Measurements from ENCODE around the gene LSM7. TPM values are rescaled to one million over a fixed set of nuclear protein-coding genes. Genes with fewer than 3 reads are reported as not detected.

LSM7 gene
- total and polyA plus RNA-seq, 9 of the 15 experiments (the other 6 are each of a cell fraction or from before 2014, with no cell fraction given), result 40.5 to 690 (median 265) TPM

- peak; percentile 76; the same call in 1 of the 2 replicates for TF ChIP-seq TFAP4 (CRISPR knock-in tag; IDR thresholded peaks at IDR 0.05; ENCODE audit: borderline replicate concordance)
- TF ChIP-seq ZNF263 (CRISPR knock-in tag; IDR thresholded peaks at IDR 0.05; ENCODE audit: borderline replicate concordance), result no peak
- peak; percentile 98 for TF ChIP-seq MYC (IDR thresholded peaks at IDR 0.05; ENCODE audit: low read depth, low read length)
- peak; percentile 80; the same call in 1 of the 2 replicates for TF ChIP-seq MYC (CRISPR knock-in tag; IDR thresholded peaks at IDR 0.05; ENCODE audit: borderline replicate concordance, low read depth)
- no peak for TF ChIP-seq TAF15 (IDR thresholded peaks at IDR 0.05; ENCODE audit: low read depth, low read length)
- no peak for TF ChIP-seq EP300 (IDR thresholded peaks at IDR 0.05; ENCODE audit: low read length)
- no peak for TF ChIP-seq GTF2A2 (tag; IDR thresholded peaks at IDR 0.05)
- TF ChIP-seq MTA2 (IDR thresholded peaks at IDR 0.05; ENCODE audit: low read depth), result peak; percentile 27; the same call in 1 of the 2 replicates
- TF ChIP-seq THRB (CRISPR knock-in tag; conservative IDR thresholded peaks at IDR 0.05), result no peak
- TF ChIP-seq MITF (IDR thresholded peaks at IDR 0.05), result 0 out of 2 replicates have a peak, but pooled peaks have one; percentile 6
- TF ChIP-seq GABPB1 (CRISPR knock-in tag; IDR thresholded peaks at IDR 0.05), result peak; percentile 62
- no peak for TF ChIP-seq ZNF764 (CRISPR knock-in tag; IDR thresholded peaks at IDR 0.05; ENCODE audit: low read depth)
- no peak for TF ChIP-seq ZNF436 (CRISPR knock-in tag; IDR thresholded peaks at IDR 0.05)
- TF ChIP-seq SIN3B (IDR thresholded peaks at IDR 0.05; ENCODE audit: low read depth), result peak; percentile 68; the same call in 1 of the 2 replicates
- no peak for TF ChIP-seq KLF10 (CRISPR knock-in tag; IDR thresholded peaks at IDR 0.05)
- TF ChIP-seq CCNT2 (IDR thresholded peaks at IDR 0.05; ENCODE audit: borderline replicate concordance, extremely low read depth, insufficient read length, low read depth, low read length), result peak; percentile 80
- peak; percentile 55; the same call in 1 of the 2 replicates for TF ChIP-seq ATF7 (IDR thresholded peaks at IDR 0.05)
- no peak for TF ChIP-seq DPF2 (IDR thresholded peaks at IDR 0.05)
- TF ChIP-seq ZBTB34 (CRISPR knock-in tag; IDR thresholded peaks at IDR 0.05), result no peak
- peak; percentile 34 to 51 for TF ChIP-seq E2F6 (IDR thresholded peaks at IDR 0.05; ENCODE audit: borderline replicate concordance in 1 of 2, extremely low read depth in 1 of 2, insufficient read depth in 1 of 2, insufficient read length in 1 of 2, low read depth in 1 of 2, low read length in 1 of 2, poor library complexity in 1 of 2, severe bottlenecking in 1 of 2)
- no peak for TF ChIP-seq JUNB (CRISPR knock-in tag; conservative IDR thresholded peaks at IDR 0.05)
- no peak for TF ChIP-seq FOXJ3 (CRISPR knock-in tag; IDR thresholded peaks at IDR 0.05)
Measured at GRCh38 chr19:2328401-2329148, at the start of gene LSM7, which contains the start of gene SPPL2B (continued).

Measured in K562 (cell line).